Neuronal stem cell (in vitro differentiated cells): ENCODE data around the gene MAGI1.
A peak's percentile ranks its signal among the peaks of the same experiment; 100 is the strongest.

Experiments
- DNase-seq: peaks from one replicate; pipeline ENCODE4 v3.0.0-alpha.2; 2013; ENCODE audit warnings: low spot score
- H2AFZ ChIP-seq: one replicate; pipeline ENCODE4 v1.6.1; 2013; ENCODE audit warnings: mild to moderate bottlenecking, low read length, inconsistent platforms
- H2AK5ac ChIP-seq: 2 replicates; pipeline ENCODE4 v1.6.1; 2013; ENCODE audit warnings: low read depth, mild to moderate bottlenecking, inconsistent platforms, low read length, moderate library complexity, mixed read lengths
- H2BK120ac ChIP-seq: 2 replicates; pipeline ENCODE4 v1.6.1; 2013; ENCODE audit warnings: low read depth, mild to moderate bottlenecking, inconsistent platforms, low read length, moderate library complexity, mixed read lengths
- H2BK12ac ChIP-seq: one replicate; pipeline ENCODE4 v1.6.1; 2013; ENCODE audit warnings: low read length, inconsistent platforms
- H2BK15ac ChIP-seq: 2 replicates; pipeline ENCODE4 v1.6.1; 2013; ENCODE audit warnings: mild to moderate bottlenecking, low read length, inconsistent platforms, mixed read lengths
- H2BK5ac ChIP-seq: one replicate; pipeline ENCODE4 v1.6.1; 2013; ENCODE audit warnings: inconsistent platforms, mild to moderate bottlenecking, low read length, moderate library complexity
- H3K14ac ChIP-seq: one replicate; pipeline ENCODE4 v1.6.1; 2013; ENCODE audit warnings: low read length, inconsistent platforms
- H3K18ac ChIP-seq: 2 replicates; pipeline ENCODE4 v1.6.1; 2013; ENCODE audit warnings: low read length, inconsistent platforms
- H3K23ac ChIP-seq: 2 replicates; pipeline ENCODE4 v1.6.1; 2013; ENCODE audit warnings: low read depth, mild to moderate bottlenecking, mixed read lengths, low read length, inconsistent platforms; ENCODE audit not compliant: poor library complexity
- H3K27ac ChIP-seq: replicated peaks from 3 replicates; pipeline ENCODE4 v1.5.1; 2013; ENCODE audit warnings: low read length, inconsistent platforms
- H3K27me3 ChIP-seq, 3 experiments: 2 replicates each; pipeline ENCODE4 v1.6.1; 2013; ENCODE audit warnings: low read length in 3 of 3, mild to moderate bottlenecking in 2 of 3, inconsistent platforms in 1 of 3, low read depth in 1 of 3, mixed read lengths in 1 of 3, moderate library complexity in 1 of 3; ENCODE audit not compliant: control insufficient read depth in 3 of 3, insufficient read depth in 3 of 3
- H3K36me3 ChIP-seq, 2 donors: replicated peaks in 1 of 2; 2 replicates each; pipeline ENCODE4 v1.6.1; 2013; ENCODE audit warnings: low read length in 2 of 2; ENCODE audit not compliant: control insufficient read depth in 2 of 2, insufficient read depth in 2 of 2
- H3K4ac ChIP-seq: 2 replicates; pipeline ENCODE4 v1.6.1; 2013; ENCODE audit warnings: inconsistent platforms, mild to moderate bottlenecking, low read length, moderate library complexity
- H3K4me1 ChIP-seq, 2 donors: 1 replicate in 1 of 2; 2 replicates in 1 of 2; pipeline ENCODE4 v1.6.1; 2013; ENCODE audit warnings: low read length in 2 of 2, low read depth in 1 of 2; ENCODE audit not compliant: control insufficient read depth in 2 of 2, insufficient read depth in 1 of 2
- H3K4me2 ChIP-seq: one replicate; pipeline ENCODE4 v1.6.1; 2013; ENCODE audit warnings: mild to moderate bottlenecking, low read length, inconsistent platforms; ENCODE audit not compliant: insufficient read depth, poor library complexity, severe bottlenecking
- H3K4me3 ChIP-seq, 2 donors: 2 replicates each; pipeline ENCODE4 v1.5.1; 2013; ENCODE audit warnings: low read length in 2 of 2, mild to moderate bottlenecking in 2 of 2, inconsistent platforms in 1 of 2, moderate library complexity in 1 of 2
- H3K79me1 ChIP-seq: one replicate; pipeline ENCODE4 v1.6.1; 2013; ENCODE audit warnings: low read depth, mild to moderate bottlenecking, inconsistent platforms, low read length, moderate library complexity
- H3K9ac ChIP-seq: one replicate; pipeline ENCODE4 v1.6.1; 2013; ENCODE audit warnings: mild to moderate bottlenecking, low read depth, low read length, inconsistent platforms; ENCODE audit not compliant: poor library complexity
- H3K9me3 ChIP-seq, 2 donors: replicated peaks in 1 of 2; 2 replicates each; pipeline versions ENCODE3 to v1.6.1; 2013; ENCODE audit warnings: low read length in 2 of 2, mild to moderate bottlenecking in 2 of 2, inconsistent platforms in 1 of 2, low read depth in 1 of 2, mixed read lengths in 1 of 2, moderate library complexity in 1 of 2; ENCODE audit not compliant: control insufficient read depth in 2 of 2, insufficient read depth in 1 of 2
- H4K8ac ChIP-seq: one replicate; pipeline ENCODE4 v1.6.1; 2013; ENCODE audit warnings: low read depth, mild to moderate bottlenecking, inconsistent platforms, low read length, moderate library complexity
- H4K91ac ChIP-seq: one replicate; pipeline ENCODE4 v1.6.1; 2013; ENCODE audit warnings: low read length, low read depth, mild to moderate bottlenecking, inconsistent platforms; ENCODE audit not compliant: poor library complexity
- WGBS, 2 donors: extraction: QIAGEN DNeasy Blood & Tissue Kit; methylation state at CpG; one replicate each; pipeline ENCODE4 v1.1.7; 2013; ENCODE audit warnings: missing lambda C conversion rate in 2 of 2, mixed read lengths in 1 of 2; ENCODE audit not compliant: insufficient read length in 2 of 2, insufficient replicate concordance in 1 of 2; ENCODE audit errors: extremely low coverage in 2 of 2; 5-methylcytosine and 5-hydroxymethylcytosine counted together

MAGI1 gene

DNA sequence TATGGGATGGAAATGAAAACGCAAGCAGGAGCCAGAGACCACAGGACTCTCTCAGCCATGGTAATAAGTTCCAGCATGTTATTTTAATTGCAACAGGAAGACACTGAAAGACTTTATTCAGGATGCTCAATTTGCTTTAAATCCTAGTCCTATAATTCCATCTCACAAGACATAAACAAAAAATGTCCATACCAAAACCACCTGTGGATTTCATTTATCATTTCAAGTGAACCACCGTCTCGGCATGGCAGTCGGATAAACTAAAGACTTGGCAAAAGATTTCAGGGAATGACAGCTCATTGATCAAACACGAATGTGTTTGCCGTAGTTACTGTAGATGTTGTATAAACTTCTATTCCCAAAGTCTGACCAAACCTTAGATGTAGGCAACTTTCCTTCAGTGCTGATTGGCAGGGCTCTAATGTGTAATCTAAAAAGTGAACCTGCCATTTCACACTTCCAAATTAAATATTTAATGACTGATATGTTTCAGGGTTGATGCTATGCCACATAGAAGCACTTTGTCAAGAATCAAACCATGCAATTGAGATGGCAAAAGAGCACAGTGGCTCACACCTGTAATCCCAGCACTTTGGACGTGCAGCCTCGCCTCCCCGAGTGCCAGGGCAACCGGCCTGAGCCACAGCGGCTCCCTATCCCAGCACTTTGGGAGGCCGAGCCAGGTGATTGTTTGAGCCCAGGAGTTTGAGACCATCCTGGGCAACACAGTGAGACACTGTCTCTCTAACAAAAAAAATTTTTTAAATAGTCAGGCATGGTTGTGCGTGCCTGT is 331.7 kb downstream of the MAGI1 start:
- Histone ChIP-seq H3K4me2 (no peak overlapping the region), H3K27ac (no peak overlapping the region), H2AFZ (no peak overlapping the region), H3K36me3 (no peaks in the 10 kb centered on the region), H2BK15ac (no peak overlapping the region), H3K4ac (no peak overlapping the region), H3K14ac (no peak overlapping the region), H2BK120ac (no peak overlapping the region), H3K18ac (no peak overlapping the region), H3K23ac (no peak overlapping the region), H3K9ac (no peak overlapping the region), H2BK5ac (no peak overlapping the region), H2BK12ac (no peak overlapping the region), H4K91ac (no peak overlapping the region), H3K4me3 (no peak overlapping the region), H3K27me3 (no peaks in the 10 kb centered on the region), H3K4me1 (peaks cover 0 to 3% of the 10 kb centered on the region in 2 donors), H3K9me3 (peaks cover 0 to 3% of the 10 kb centered on the region in 2 donors), H2AK5ac (no peak overlapping the region), H3K79me1 (no peaks in the 10 kb centered on the region), H4K8ac (no peak overlapping the region)
- WGBS, 2 donors = no CpG with 5 or more reads among the region's 13 CpGs
- DNase-seq = no peak

DNA sequence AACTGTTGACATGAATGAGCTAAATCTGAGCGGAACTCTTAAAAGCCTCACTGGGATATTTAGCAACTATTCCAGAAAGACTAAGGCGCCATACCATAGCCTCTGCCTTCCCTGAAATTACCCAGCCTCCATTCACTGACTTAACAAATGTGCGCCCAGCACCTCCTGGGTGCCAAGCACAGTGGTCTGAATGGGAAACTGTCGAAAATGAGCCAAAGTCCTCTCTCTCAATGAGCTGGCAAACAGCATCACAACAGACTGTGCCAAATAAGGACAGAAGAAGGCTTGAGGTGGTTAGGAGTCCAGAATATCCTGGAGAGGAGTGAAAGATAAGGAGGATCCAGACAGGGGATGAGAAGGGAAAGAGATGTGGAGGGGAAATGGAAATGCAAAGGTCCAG is 332.4 kb downstream of the MAGI1 start:
- no peak overlapping the region for H3K4me2 ChIP-seq
- H2AFZ ChIP-seq = no peak overlapping the region
- no peak overlapping the region for H3K27ac ChIP-seq
- H2BK120ac ChIP-seq = no peak overlapping the region
- H3K4ac ChIP-seq = no peak overlapping the region
- H3K14ac ChIP-seq = no peak overlapping the region
- H3K4me3 ChIP-seq = no peak overlapping the region
- DNase-seq = no peak
- H3K23ac ChIP-seq = no peak overlapping the region
- no peak overlapping the region for H2AK5ac ChIP-seq
- no peak overlapping the region for H3K9ac ChIP-seq
- peaks cover 0 to 3% of the 10 kb centered on the region in 2 donors for H3K9me3 ChIP-seq
- H2BK15ac ChIP-seq = no peak overlapping the region
- H3K36me3 ChIP-seq = no peaks in the 10 kb centered on the region
- H4K91ac ChIP-seq = no peak overlapping the region
- no peaks in the 10 kb centered on the region for H3K4me1 ChIP-seq
- no peak overlapping the region for H4K8ac ChIP-seq
- H2BK12ac ChIP-seq = no peak overlapping the region
- no peak overlapping the region for H2BK5ac ChIP-seq
- no peak overlapping the region for H3K18ac ChIP-seq
- WGBS, 2 donors = no CpG with 5 or more reads among the region's 4 CpGs
- no peaks in the 10 kb centered on the region for H3K79me1 ChIP-seq
- H3K27me3 ChIP-seq = no peaks in the 10 kb centered on the region

DNA sequence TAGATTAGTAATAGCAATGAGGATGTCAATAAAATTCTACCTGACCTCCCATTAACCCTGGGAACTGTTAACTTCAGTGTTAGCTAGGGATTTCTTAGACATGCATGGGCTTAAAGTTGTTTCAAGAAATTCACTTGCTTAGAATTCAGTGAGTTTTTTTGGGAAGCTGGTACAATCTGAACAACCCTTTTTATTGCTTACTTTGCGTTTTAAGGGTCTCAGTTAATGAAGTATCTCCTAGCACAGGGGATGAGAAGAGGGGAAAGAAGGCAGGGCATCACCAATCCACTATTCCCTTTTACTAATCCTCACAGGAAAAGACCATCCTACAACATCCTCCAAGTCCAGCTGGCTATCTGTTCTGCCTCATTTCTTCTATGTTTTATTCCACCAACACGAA is 334.9 kb downstream of the MAGI1 start:
- H3K9ac ChIP-seq = no peak overlapping the region
- no peak overlapping the region for H2BK15ac ChIP-seq
- H2BK12ac ChIP-seq = no peak overlapping the region
- H3K9me3 ChIP-seq = no peaks in the 10 kb centered on the region
- H3K79me1 ChIP-seq = no peaks in the 10 kb centered on the region
- no peak overlapping the region for H3K18ac ChIP-seq
- H3K4ac ChIP-seq = no peak overlapping the region
- H4K91ac ChIP-seq = no peak overlapping the region
- no peaks in the 10 kb centered on the region for H3K36me3 ChIP-seq
- no peaks in the 10 kb centered on the region for H3K4me1 ChIP-seq
- H3K23ac ChIP-seq = no peak overlapping the region
- no peaks in the 10 kb centered on the region for H3K27me3 ChIP-seq
- DNase-seq = no peak
- H3K27ac ChIP-seq = no peak overlapping the region
- H2BK5ac ChIP-seq = no peak overlapping the region
- no peak overlapping the region for H2AFZ ChIP-seq
- H3K4me3 ChIP-seq = no peak overlapping the region
- no peak overlapping the region for H2AK5ac ChIP-seq
- H2BK120ac ChIP-seq = no peak overlapping the region
- H4K8ac ChIP-seq = no peak overlapping the region
- no CpG with 5 or more reads among the region's 2 CpGs for WGBS, 2 donors
- no peak overlapping the region for H3K14ac ChIP-seq
- no peak overlapping the region for H3K4me2 ChIP-seq

DNA sequence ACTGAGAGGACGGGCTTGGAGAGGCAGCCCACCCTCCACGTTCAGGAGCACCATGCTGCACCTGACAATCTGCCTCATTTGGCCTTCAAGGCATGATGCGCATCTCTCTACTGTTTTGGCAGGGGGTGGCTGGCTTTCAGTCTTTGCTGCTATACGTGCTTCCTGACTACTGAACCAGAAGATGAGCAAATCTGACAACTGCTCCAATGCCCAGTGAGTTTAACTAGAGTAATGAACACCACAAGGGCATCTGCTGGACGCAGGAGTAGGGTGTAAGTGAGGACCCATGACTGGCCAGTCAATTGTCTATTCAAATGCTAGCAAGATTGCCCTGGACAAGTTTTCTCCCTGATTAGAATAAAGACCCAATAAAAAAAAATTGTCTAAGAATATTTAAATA is 335.7 kb downstream of the MAGI1 start:
- no CpG with 5 or more reads among the region's 5 CpGs for WGBS, 2 donors

More for the DNA sequence above, 335.7 kb downstream of the MAGI1 start:
- H3K18ac ChIP-seq = no peak overlapping the region
- no peak overlapping the region for H2BK120ac ChIP-seq
- no peak overlapping the region for H2AK5ac ChIP-seq
- H4K91ac ChIP-seq = no peak overlapping the region
- no peak overlapping the region for H2BK15ac ChIP-seq
- H3K36me3 ChIP-seq = no peaks in the 10 kb centered on the region
- H3K23ac ChIP-seq = no peak overlapping the region
- H3K9ac ChIP-seq = no peak overlapping the region
- H3K4me2 ChIP-seq = no peak overlapping the region
- H3K14ac ChIP-seq = no peak overlapping the region
- H3K9me3 ChIP-seq = no peaks in the 10 kb centered on the region
- no peaks in the 10 kb centered on the region for H3K4me1 ChIP-seq
- no peaks in the 10 kb centered on the region for H3K27me3 ChIP-seq
- no peak overlapping the region for H2AFZ ChIP-seq
- H3K4me3 ChIP-seq = peak overlapping the region in 1 of 2 donors; percentile 17
- no peak overlapping the region for H4K8ac ChIP-seq
- no peak overlapping the region for H3K4ac ChIP-seq
- no peak for DNase-seq
- no peaks in the 10 kb centered on the region for H3K79me1 ChIP-seq
- H3K27ac ChIP-seq = no peak overlapping the region
- H2BK5ac ChIP-seq = no peak overlapping the region
- H2BK12ac ChIP-seq = no peak overlapping the region
